Measurements from ENCODE around the gene PLA2G4E. TPM values are rescaled to one million over a fixed set of nuclear protein-coding genes. Genes with fewer than 3 reads are reported as not detected.

The PLA2G4E gene
- total RNA-seq, 2 experiments from 2014 or later = not detected

GRCh38 chr15:41966414-41966812 lies 54.4 kb downstream of the PLA2G4E start:
- Histone ChIP-seq H3K27me3 (ENCODE audit: control insufficient read depth in 1 of 2, insufficient read depth in 2 of 2, low read length in 2 of 2) (no peaks in the 10 kb centered on the region), H3K36me3 (ENCODE audit: insufficient read depth, low read length) (no peaks in the 10 kb centered on the region), H3K9me3 (ENCODE audit: control insufficient read depth in 1 of 2, insufficient read depth in 1 of 2, low read length in 2 of 2) (no peaks in the 10 kb centered on the region), H3K27ac (ENCODE audit: low read depth in 1 of 2, low read length in 2 of 2) (no peak overlapping the region), H3K4me1 (ENCODE audit: insufficient read depth, low read length) (peaks cover 43% of the 10 kb centered on the region), H3K4me3 (ENCODE audit: low read length) (no peak overlapping the region)
- ChIA-PET POLR2A (interaction anchor here (1.4 to 9.3 kb wide), 2 partner anchors 24 to 29 kb away, joined by 4 to 209 read pairs; no protein-coding TSS in a partner anchor), CTCF (interaction anchor here (1.1 kb wide), 1 partner anchor 30 kb away, joined by 3 read pairs; no protein-coding TSS in a partner anchor)
- H3K27me3 Mint-ChIP-seq = no peaks in the 10 kb centered on the region
- no peak overlapping the region for H3K27ac Mint-ChIP-seq
- peaks cover 3% of the 10 kb centered on the region for H3K36me3 Mint-ChIP-seq (ENCODE audit: low read depth)
- no peak overlapping the region for H3K4me3 Mint-ChIP-seq
- DNase-seq (no peak), ATAC-seq (ENCODE audit: poor library complexity) (no peak)
- TF ChIP-seq, protein P1, sequence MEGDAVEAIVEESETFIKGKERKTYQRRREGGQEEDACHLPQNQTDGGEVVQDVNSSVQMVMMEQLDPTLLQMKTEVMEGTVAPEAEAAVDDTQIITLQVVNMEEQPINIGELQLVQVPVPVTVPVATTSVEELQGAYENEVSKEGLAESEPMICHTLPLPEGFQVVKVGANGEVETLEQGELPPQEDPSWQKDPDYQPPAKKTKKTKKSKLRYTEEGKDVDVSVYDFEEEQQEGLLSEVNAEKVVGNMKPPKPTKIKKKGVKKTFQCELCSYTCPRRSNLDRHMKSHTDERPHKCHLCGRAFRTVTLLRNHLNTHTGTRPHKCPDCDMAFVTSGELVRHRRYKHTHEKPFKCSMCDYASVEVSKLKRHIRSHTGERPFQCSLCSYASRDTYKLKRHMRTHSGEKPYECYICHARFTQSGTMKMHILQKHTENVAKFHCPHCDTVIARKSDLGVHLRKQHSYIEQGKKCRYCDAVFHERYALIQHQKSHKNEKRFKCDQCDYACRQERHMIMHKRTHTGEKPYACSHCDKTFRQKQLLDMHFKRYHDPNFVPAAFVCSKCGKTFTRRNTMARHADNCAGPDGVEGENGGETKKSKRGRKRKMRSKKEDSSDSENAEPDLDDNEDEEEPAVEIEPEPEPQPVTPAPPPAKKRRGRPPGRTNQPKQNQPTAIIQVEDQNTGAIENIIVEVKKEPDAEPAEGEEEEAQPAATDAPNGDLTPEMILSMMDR (IDR thresholded peaks at IDR 0.05) = no peak
- intact Hi-C loops (cut with DNase I, micrococcal nuclease) = no loop called here
- H3K9me3 Mint-ChIP-seq = no peaks in the 10 kb centered on the region
- peaks cover 61% of the 10 kb centered on the region for H3K4me1 Mint-ChIP-seq (ENCODE audit: low read depth)

GRCh38 chr15:41965441-41966413 lies 55.1 kb downstream of the PLA2G4E start:
- no peaks in the 10 kb centered on the region for H3K27me3 Mint-ChIP-seq
- POLR2A ChIA-PET = interaction anchor here (1.4 to 9.3 kb wide), 2 partner anchors 23 to 29 kb away, joined by 4 to 209 read pairs; no protein-coding TSS in a partner anchor
- H3K4me3 ChIP-seq (ENCODE audit: low read length) = no peak overlapping the region
- no peak overlapping the region for H3K27ac Mint-ChIP-seq
- peaks cover 37% of the 10 kb centered on the region for H3K4me1 ChIP-seq (ENCODE audit: insufficient read depth, low read length)
- no peaks in the 10 kb centered on the region for H3K36me3 Mint-ChIP-seq (ENCODE audit: low read depth)
- DNase-seq (no peak), ATAC-seq (ENCODE audit: poor library complexity) (no peak)
- H3K9me3 ChIP-seq (ENCODE audit: control insufficient read depth in 1 of 2, insufficient read depth in 1 of 2, low read length in 2 of 2) = no peaks in the 10 kb centered on the region
- no peaks in the 10 kb centered on the region for H3K36me3 ChIP-seq (ENCODE audit: insufficient read depth, low read length)
- intact Hi-C loops (cut with DNase I, micrococcal nuclease) = no loop called here
- H3K4me1 Mint-ChIP-seq (ENCODE audit: low read depth) = peaks cover 60% of the 10 kb centered on the region
- peak overlapping the region; percentile 10 for H3K4me3 Mint-ChIP-seq
- H3K27me3 ChIP-seq (ENCODE audit: control insufficient read depth in 1 of 2, insufficient read depth in 2 of 2, low read length in 2 of 2) = no peaks in the 10 kb centered on the region
- H3K27ac ChIP-seq (ENCODE audit: low read depth in 1 of 2, low read length in 2 of 2) = no peak overlapping the region
- TF ChIP-seq, protein P1 (IDR thresholded peaks at IDR 0.05) = no peak
- no peaks in the 10 kb centered on the region for H3K9me3 Mint-ChIP-seq
- CTCF ChIA-PET = interaction anchor here (1.1 kb wide), 1 partner anchor 29 kb away, joined by 3 read pairs; no protein-coding TSS in a partner anchor

DNA sequence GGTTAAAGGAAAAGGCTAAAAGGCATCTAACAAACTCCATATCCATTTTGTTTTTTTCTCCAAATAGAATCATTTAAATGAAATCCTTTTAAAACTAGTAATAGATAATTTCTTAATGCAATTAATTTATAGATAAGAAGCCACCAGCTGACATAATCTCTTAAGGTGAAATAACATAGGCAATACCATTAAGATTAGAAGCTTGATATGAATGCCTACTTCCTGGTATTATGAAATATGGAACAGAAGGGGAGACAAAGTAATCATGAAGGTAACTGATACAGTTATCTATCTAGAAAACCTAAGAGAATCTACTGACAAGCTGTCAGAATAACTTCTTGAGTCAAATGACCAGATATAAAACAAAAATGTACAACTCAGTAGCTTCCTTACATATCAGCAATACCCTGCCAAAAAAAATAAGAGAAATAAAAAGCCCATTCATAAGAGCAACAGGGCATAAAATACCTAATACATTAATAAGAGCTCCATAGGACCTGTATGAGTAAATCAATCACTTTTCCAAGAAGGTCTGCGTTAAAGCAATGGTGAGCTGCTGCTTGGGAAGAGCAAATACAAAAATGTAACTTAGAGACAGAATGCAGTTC lies 59.1 kb downstream of the PLA2G4E start:
- Mint-ChIP-seq H3K9me3 (no peaks in the 10 kb centered on the region), H3K27me3 (no peaks in the 10 kb centered on the region), H3K36me3 (ENCODE audit: low read depth) (peaks cover 8% of the 10 kb centered on the region), H3K4me1 (ENCODE audit: low read depth) (peaks cover 30% of the 10 kb centered on the region), H3K27ac (no peak overlapping the region), H3K4me3 (no peak overlapping the region)
- intact Hi-C loops (cut with DNase I, micrococcal nuclease) = no loop called here
- Histone ChIP-seq H3K27ac (ENCODE audit: low read depth in 1 of 2, low read length in 2 of 2) (no peak overlapping the region), H3K9me3 (ENCODE audit: control insufficient read depth in 1 of 2, insufficient read depth in 1 of 2, low read length in 2 of 2) (no peaks in the 10 kb centered on the region), H3K4me1 (ENCODE audit: insufficient read depth, low read length) (peaks cover 22% of the 10 kb centered on the region), H3K4me3 (ENCODE audit: low read length) (no peak overlapping the region), H3K36me3 (ENCODE audit: insufficient read depth, low read length) (no peaks in the 10 kb centered on the region), H3K27me3 (ENCODE audit: control insufficient read depth in 1 of 2, insufficient read depth in 2 of 2, low read length in 2 of 2) (no peaks in the 10 kb centered on the region)
- ChIA-PET POLR2A (interaction anchor here (0.8 to 1.4 kb wide), 3 partner anchors 9 to 24 kb away, joined by 4 to 7 read pairs (median 5); partner anchors contain the start of gene EHD4), CTCF (no interaction called here)
- ATAC-seq (ENCODE audit: poor library complexity) (no peak), DNase-seq (no peak)
- TF ChIP-seq, protein P1 (IDR thresholded peaks at IDR 0.05) = no peak

All from CD4-positive, alpha-beta T cell (primary cell).